Trophoblast cell (in vitro differentiated cells and primary cell): ENCODE results near the gene HDAC9.

Experiments
- DNase-seq, 2 donors: peaks; one replicate each; pipeline ENCODE4 v3.0.0-alpha.2; 2016
- H2AFZ ChIP-seq: 2 replicates; pipeline ENCODE4 v1.6.1; 2013; ENCODE audit warnings: low read length, moderate library complexity, mild to moderate bottlenecking; ENCODE audit not compliant: insufficient read depth, poor library complexity
- H2AK5ac ChIP-seq: 2 replicates; pipeline ENCODE4 v1.6.1; 2013; ENCODE audit warnings: mild to moderate bottlenecking, low read length
- H2BK120ac ChIP-seq: 2 replicates; pipeline ENCODE4 v1.6.1; 2013; ENCODE audit warnings: low read length, mild to moderate bottlenecking, moderate library complexity; ENCODE audit not compliant: insufficient read depth, poor library complexity
- H2BK12ac ChIP-seq: 2 replicates; pipeline ENCODE4 v1.6.1; 2013; ENCODE audit warnings: mild to moderate bottlenecking, low read length, moderate library complexity
- H2BK5ac ChIP-seq: 2 replicates; pipeline ENCODE4 v1.6.1; 2013; ENCODE audit warnings: low read length, low read depth, moderate library complexity, mild to moderate bottlenecking; ENCODE audit not compliant: poor library complexity
- H3K14ac ChIP-seq: 2 replicates; pipeline ENCODE4 v1.6.1; 2013; ENCODE audit warnings: mild to moderate bottlenecking, low read length
- H3K18ac ChIP-seq: 2 replicates; pipeline ENCODE4 v1.6.1; 2013; ENCODE audit warnings: mild to moderate bottlenecking, low read length
- H3K23ac ChIP-seq: 2 replicates; pipeline ENCODE4 v1.6.1; 2013; ENCODE audit warnings: low read length
- H3K27ac ChIP-seq: 2 replicates; pipeline ENCODE4 v1.5.1; 2013; ENCODE audit warnings: low read depth, mild to moderate bottlenecking, inconsistent platforms, low read length, moderate library complexity
- H3K27me3 ChIP-seq: 2 replicates; pipeline ENCODE4 v1.6.1; 2013; ENCODE audit warnings: inconsistent platforms, mild to moderate bottlenecking, low read length, moderate library complexity; ENCODE audit not compliant: insufficient read depth
- H3K36me3 ChIP-seq, 2 experiments: 1 replicate in 1 of 2; 2 replicates in 1 of 2; pipeline ENCODE4 v1.6.1; 2013; ENCODE audit warnings: low read length in 2 of 2, mild to moderate bottlenecking in 2 of 2, moderate library complexity in 1 of 2; ENCODE audit not compliant: insufficient read depth in 2 of 2, control insufficient read depth in 1 of 2
- H3K4ac ChIP-seq: 2 replicates; pipeline ENCODE4 v1.6.1; 2013; ENCODE audit warnings: low read depth, mild to moderate bottlenecking, low read length, moderate library complexity
- H3K4me1 ChIP-seq, 2 experiments: 1 replicate in 1 of 2; 2 replicates in 1 of 2; pipeline ENCODE4 v1.6.1; 2013; ENCODE audit warnings: low read length in 2 of 2, mild to moderate bottlenecking in 2 of 2, moderate library complexity in 1 of 2; ENCODE audit not compliant: insufficient read depth in 2 of 2, control insufficient read depth in 1 of 2
- H3K4me2 ChIP-seq: 2 replicates; pipeline ENCODE4 v1.6.1; 2013; ENCODE audit warnings: inconsistent platforms, mild to moderate bottlenecking, low read length, moderate library complexity
- H3K4me3 ChIP-seq: 2 replicates; pipeline ENCODE4 v1.5.1; 2013; ENCODE audit warnings: mild to moderate bottlenecking, low read depth, low read length, inconsistent platforms
- H3K79me1 ChIP-seq: one replicate; pipeline ENCODE4 v1.6.1; 2013; ENCODE audit warnings: low read length
- H3K79me2 ChIP-seq: 2 replicates; pipeline ENCODE4 v1.6.1; 2013; ENCODE audit warnings: low read length, mild to moderate bottlenecking; ENCODE audit not compliant: control insufficient read depth, insufficient read depth, poor library complexity
- H3K9ac ChIP-seq: 2 replicates; pipeline ENCODE4 v1.6.1; 2013; ENCODE audit warnings: mild to moderate bottlenecking, low read length
- H3K9me3 ChIP-seq: 2 replicates; pipeline ENCODE4 v1.6.1; 2013; ENCODE audit warnings: low read depth, mild to moderate bottlenecking, control low read depth, inconsistent platforms, low read length; ENCODE audit not compliant: insufficient read depth
- H4K12ac ChIP-seq: 2 replicates; pipeline ENCODE4 v1.6.1; 2013; ENCODE audit warnings: low read depth, mild to moderate bottlenecking, low read length, moderate library complexity
- H4K8ac ChIP-seq: 2 replicates; pipeline ENCODE4 v1.6.1; 2013; ENCODE audit warnings: low read depth, mild to moderate bottlenecking, low read length, moderate library complexity
- H4K91ac ChIP-seq: one replicate; pipeline ENCODE4 v1.6.1; 2013; ENCODE audit warnings: low read depth, mild to moderate bottlenecking, low read length, moderate library complexity
- WGBS: extraction: QIAGEN DNeasy Blood & Tissue Kit; methylation state at CpG from one replicate; pipeline ENCODE4 v1.1.7; 2013; ENCODE audit warnings: missing lambda C conversion rate; ENCODE audit not compliant: insufficient read length, insufficient coverage; ENCODE audit errors: extremely low coverage; 5-methylcytosine and 5-hydroxymethylcytosine counted together

Gene HDAC9

DNA sequence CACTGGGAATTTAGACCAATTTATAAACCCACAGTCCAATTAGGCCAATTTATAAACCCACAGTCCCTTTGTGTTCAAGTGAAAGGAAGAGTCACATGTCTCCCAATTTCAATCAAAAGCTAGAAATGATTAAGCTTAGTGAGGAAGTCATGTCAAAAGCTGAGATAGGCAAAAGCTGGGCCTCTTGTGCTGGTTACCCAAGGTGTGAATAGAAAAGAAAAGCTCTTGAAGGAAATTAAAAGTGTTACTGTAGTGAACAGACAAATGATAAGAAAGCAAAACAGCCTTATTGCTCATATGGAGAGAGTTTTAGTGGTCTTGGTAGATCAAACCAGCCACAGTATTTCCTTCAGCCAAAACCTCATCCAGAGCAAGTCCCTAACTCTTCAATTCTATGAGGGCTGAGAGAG lies 245.0 kb downstream of the HDAC9 start:
- Histone ChIP-seq H3K9ac (no peak overlapping the region), H3K9me3 (peaks cover 2% of the 10 kb centered on the region), H3K18ac (no peak overlapping the region), H3K4me1 (no peaks in the 10 kb centered on the region), H3K23ac (no peak overlapping the region), H3K4ac (no peak overlapping the region), H2AFZ (no peak overlapping the region), H4K8ac (no peak overlapping the region), H3K27me3 (no peaks in the 10 kb centered on the region), H3K4me3 (no peak overlapping the region), H3K14ac (no peak overlapping the region), H2BK5ac (no peak overlapping the region), H3K79me1 (no peaks in the 10 kb centered on the region), H2AK5ac (no peak overlapping the region), H4K12ac (no peak overlapping the region), H2BK12ac (no peak overlapping the region), H3K79me2 (no peaks in the 10 kb centered on the region), H3K27ac (no peak overlapping the region), H3K4me2 (no peak overlapping the region), H3K36me3 (no peaks in the 10 kb centered on the region), H2BK120ac (no peak overlapping the region), H4K91ac (no peak overlapping the region)
- DNase-seq, result no peak

DNA sequence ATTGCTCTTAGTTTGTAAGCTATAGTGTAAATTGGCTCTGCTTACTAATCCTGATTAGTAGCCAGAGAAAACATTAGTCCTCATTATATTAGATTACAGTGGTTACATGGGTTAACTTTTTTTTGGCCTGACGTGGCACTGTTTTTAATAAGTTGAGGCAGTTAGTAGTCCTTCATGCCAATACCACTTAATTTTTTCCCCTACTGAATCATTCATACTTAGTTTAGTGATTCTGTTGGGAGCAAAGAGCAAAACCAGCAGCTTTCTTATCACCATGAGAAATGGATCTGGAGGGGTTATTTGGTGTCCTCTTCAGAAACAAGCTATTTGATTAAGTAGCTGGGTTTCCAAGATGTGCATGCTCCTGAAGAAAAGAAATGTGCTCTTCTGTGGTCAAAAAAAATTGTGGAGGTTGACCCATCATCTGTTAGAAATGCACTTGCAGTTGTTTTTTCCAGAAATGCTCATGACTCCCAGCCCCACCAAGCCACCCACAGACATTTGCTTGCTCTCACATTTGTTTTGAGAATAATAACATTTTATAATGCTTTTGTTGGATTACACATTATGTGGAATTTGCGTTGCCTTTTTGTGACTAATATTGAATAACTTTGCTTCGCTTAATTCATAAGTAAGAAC lies 258.5 kb downstream of the HDAC9 start:
- Histone ChIP-seq H3K79me1 (no peaks in the 10 kb centered on the region), H2BK5ac (no peak overlapping the region), H3K9ac (no peak overlapping the region), H3K4me1 (no peaks in the 10 kb centered on the region), H4K8ac (no peak overlapping the region), H3K9me3 (no peaks in the 10 kb centered on the region), H3K27ac (no peak overlapping the region), H3K23ac (no peak overlapping the region), H3K27me3 (no peaks in the 10 kb centered on the region), H4K91ac (no peak overlapping the region), H3K4me2 (no peak overlapping the region), H2BK120ac (no peak overlapping the region), H2BK12ac (no peak overlapping the region), H3K36me3 (no peaks in the 10 kb centered on the region), H2AK5ac (no peak overlapping the region), H3K14ac (no peak overlapping the region), H3K4me3 (no peak overlapping the region), H2AFZ (no peak overlapping the region), H4K12ac (no peak overlapping the region), H3K4ac (no peak overlapping the region), H3K79me2 (no peaks in the 10 kb centered on the region), H3K18ac (no peak overlapping the region)
- no CpG with 5 or more reads among the region's 3 CpGs for WGBS
- DNase-seq, result no peak

DNA sequence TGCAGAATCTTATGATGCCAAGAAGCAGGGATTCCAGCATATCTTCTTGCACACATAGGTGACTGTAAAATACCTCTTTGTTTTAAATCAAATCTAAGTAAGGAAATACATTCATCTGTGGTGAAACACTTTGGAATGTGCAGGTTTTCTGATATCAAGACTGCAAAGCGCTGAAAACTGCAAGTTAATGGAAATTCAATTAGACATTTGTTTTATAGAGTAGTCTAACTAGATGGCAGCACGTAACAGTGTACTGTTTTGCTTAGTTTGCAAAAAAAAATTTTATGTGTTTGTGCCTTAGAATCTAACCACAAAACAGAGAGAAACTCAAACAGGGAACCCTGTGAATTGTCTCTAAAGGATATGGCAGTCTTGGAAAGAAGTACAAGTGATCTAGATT lies 259.2 kb downstream of the HDAC9 start:
- no peak overlapping the region for H3K18ac ChIP-seq
- no peak for DNase-seq
- no CpG with 5 or more reads among the region's 2 CpGs for WGBS
- H3K27ac ChIP-seq, result no peak overlapping the region
- H3K36me3 ChIP-seq, result no peaks in the 10 kb centered on the region
- H4K91ac ChIP-seq, result no peak overlapping the region
- no peak overlapping the region for H3K4me3 ChIP-seq
- no peak overlapping the region for H2AFZ ChIP-seq
- H2BK120ac ChIP-seq, result no peak overlapping the region
- H2BK12ac ChIP-seq, result no peak overlapping the region
- no peak overlapping the region for H3K23ac ChIP-seq
- no peak overlapping the region for H2AK5ac ChIP-seq
- H3K79me2 ChIP-seq, result no peaks in the 10 kb centered on the region
- H2BK5ac ChIP-seq, result no peak overlapping the region
- H3K14ac ChIP-seq, result no peak overlapping the region
- no peak overlapping the region for H4K12ac ChIP-seq
- no peaks in the 10 kb centered on the region for H3K79me1 ChIP-seq
- no peak overlapping the region for H3K9ac ChIP-seq
- H3K4me1 ChIP-seq, result no peaks in the 10 kb centered on the region
- no peak overlapping the region for H3K4me2 ChIP-seq
- H3K9me3 ChIP-seq, result no peaks in the 10 kb centered on the region
- H4K8ac ChIP-seq, result no peak overlapping the region
- H3K4ac ChIP-seq, result no peak overlapping the region
- no peaks in the 10 kb centered on the region for H3K27me3 ChIP-seq

DNA sequence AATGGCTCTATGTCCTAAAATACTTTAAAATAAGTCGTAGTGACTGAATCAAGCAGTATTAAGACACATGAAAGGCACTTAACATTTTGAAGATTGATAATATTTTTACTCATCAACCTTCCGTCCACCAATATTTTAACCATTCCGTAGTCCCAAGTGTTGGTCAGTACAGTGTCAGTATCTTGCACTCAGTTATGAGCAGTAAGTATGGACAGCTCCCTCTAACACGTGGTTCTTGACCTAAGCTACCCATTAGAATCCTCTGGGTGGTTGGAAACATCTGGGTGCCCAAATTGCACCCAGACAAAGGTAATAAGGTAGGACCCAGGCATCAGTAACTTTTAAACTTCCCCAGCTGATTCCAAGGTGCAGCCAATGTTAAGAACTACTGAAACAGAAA lies 260.2 kb downstream of the HDAC9 start:
- no peak overlapping the region for H4K91ac ChIP-seq
- no CpG with 5 or more reads among the region's 4 CpGs for WGBS
- no peak for DNase-seq
- no peaks in the 10 kb centered on the region for H3K79me1 ChIP-seq
- H3K4me1 ChIP-seq, result no peaks in the 10 kb centered on the region
- no peaks in the 10 kb centered on the region for H3K36me3 ChIP-seq
- H3K27me3 ChIP-seq, result no peaks in the 10 kb centered on the region
- H3K4me3 ChIP-seq, result no peak overlapping the region
- H3K9ac ChIP-seq, result no peak overlapping the region
- H4K8ac ChIP-seq, result no peak overlapping the region
- no peak overlapping the region for H3K27ac ChIP-seq
- no peak overlapping the region for H3K4ac ChIP-seq
- H3K4me2 ChIP-seq, result no peak overlapping the region
- H2BK5ac ChIP-seq, result no peak overlapping the region
- H3K18ac ChIP-seq, result no peak overlapping the region
- H2BK12ac ChIP-seq, result no peak overlapping the region
- no peak overlapping the region for H2AK5ac ChIP-seq
- H2AFZ ChIP-seq, result no peak overlapping the region
- H3K79me2 ChIP-seq, result no peaks in the 10 kb centered on the region
- H3K14ac ChIP-seq, result no peak overlapping the region
- H3K9me3 ChIP-seq, result no peaks in the 10 kb centered on the region
- no peak overlapping the region for H2BK120ac ChIP-seq
- H4K12ac ChIP-seq, result no peak overlapping the region
- no peak overlapping the region for H3K23ac ChIP-seq
